ENCODE data around the gene ROPN1.

The ROPN1 gene

GRCh38 chr3:123941542-123941941 is 50.4 kb downstream of the ROPN1 start:
- DNase-seq (ENCODE audit: insufficient read length, low spot score) (no peak), FAIRE-seq (no peak)
- TF ChIP-seq POLR2AphosphoS5 (IDR thresholded peaks at IDR 0.05; ENCODE audit: low read depth, low read length) (no peak), TAF1 (IDR thresholded peaks at IDR 0.05; ENCODE audit: low read depth, low read length) (no peak), SPI1 (IDR thresholded peaks at IDR 0.05; ENCODE audit: low read depth, low read length) (no peak), POLR2A (IDR thresholded peaks at IDR 0.05; ENCODE audit: low read depth, low read length) (no peak), PAX5 (IDR thresholded peaks at IDR 0.05; ENCODE audit: insufficient read depth, low read length, severe bottlenecking) (no peak), POU2F2 (IDR thresholded peaks at IDR 0.05; ENCODE audit: low read depth, low read length) (no peak)

- TF ChIP-seq POLR2AphosphoS5 (IDR thresholded peaks at IDR 0.05; ENCODE audit: low read depth, low read length) (no peak), POU2F2 (IDR thresholded peaks at IDR 0.05; ENCODE audit: low read depth, low read length) (no peak), TAF1 (IDR thresholded peaks at IDR 0.05; ENCODE audit: low read depth, low read length) (no peak), SPI1 (IDR thresholded peaks at IDR 0.05; ENCODE audit: low read depth, low read length) (no peak), POLR2A (IDR thresholded peaks at IDR 0.05; ENCODE audit: low read depth, low read length) (no peak), PAX5 (IDR thresholded peaks at IDR 0.05; ENCODE audit: insufficient read depth, low read length, severe bottlenecking) (no peak)
- no peak for FAIRE-seq
- DNase-seq (ENCODE audit: insufficient read length, low spot score): no peak
Observed at GRCh38 chr3:123941121-123941520, 50.8 kb downstream of the ROPN1 start.

DNA sequence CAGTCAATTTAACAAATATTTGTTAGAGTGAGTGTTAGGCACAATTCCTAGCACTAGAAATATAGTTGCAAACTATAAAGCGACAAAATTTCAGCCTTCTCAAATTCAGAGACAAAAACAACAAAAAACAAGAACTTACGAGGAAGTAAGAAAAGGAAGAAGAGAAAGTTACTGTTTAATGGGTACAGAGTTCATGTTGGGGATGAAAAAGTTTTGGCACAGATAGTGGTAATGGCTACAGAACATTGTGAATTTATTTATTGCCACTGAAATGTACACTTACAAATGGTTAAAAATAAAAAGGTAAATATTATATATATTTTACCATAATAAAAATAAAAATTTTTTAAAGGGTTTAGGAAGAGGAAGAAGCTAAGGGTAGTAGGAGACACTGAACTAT is 52.2 kb downstream of the ROPN1 start:
- TF ChIP-seq POLR2AphosphoS5 (IDR thresholded peaks at IDR 0.05; ENCODE audit: low read depth, low read length): no peak
- TF ChIP-seq POLR2A (IDR thresholded peaks at IDR 0.05; ENCODE audit: low read depth, low read length): no peak
- TF ChIP-seq TAF1 (IDR thresholded peaks at IDR 0.05; ENCODE audit: low read depth, low read length): no peak
- TF ChIP-seq SPI1 (IDR thresholded peaks at IDR 0.05; ENCODE audit: low read depth, low read length): no peak
- TF ChIP-seq PAX5 (IDR thresholded peaks at IDR 0.05; ENCODE audit: insufficient read depth, low read length, severe bottlenecking): no peak
- TF ChIP-seq POU2F2 (IDR thresholded peaks at IDR 0.05; ENCODE audit: low read depth, low read length): no peak
- FAIRE-seq (no peak), DNase-seq (ENCODE audit: insufficient read length, low spot score) (no peak)

DNA sequence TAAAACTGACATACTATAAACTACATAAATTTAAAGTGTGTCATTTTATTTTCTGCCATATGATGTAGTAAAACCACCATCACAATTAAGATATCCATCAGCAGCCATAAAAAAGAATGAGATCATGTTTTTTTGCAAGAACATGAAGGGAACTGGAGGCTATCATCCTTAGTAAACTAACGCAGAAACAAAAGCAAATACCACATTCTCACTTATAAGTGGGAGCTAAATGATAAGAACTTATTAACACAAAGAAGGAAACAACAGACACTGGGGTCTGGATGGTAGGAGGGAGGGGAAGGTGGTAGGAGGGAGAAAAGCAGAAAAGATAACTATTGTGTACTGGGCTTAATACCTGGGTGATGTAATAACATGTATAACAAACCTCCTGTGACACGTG is 55.5 kb downstream of the ROPN1 start:
- DNase-seq (ENCODE audit: insufficient read length, low spot score) (no peak), FAIRE-seq (no peak)

DNA sequence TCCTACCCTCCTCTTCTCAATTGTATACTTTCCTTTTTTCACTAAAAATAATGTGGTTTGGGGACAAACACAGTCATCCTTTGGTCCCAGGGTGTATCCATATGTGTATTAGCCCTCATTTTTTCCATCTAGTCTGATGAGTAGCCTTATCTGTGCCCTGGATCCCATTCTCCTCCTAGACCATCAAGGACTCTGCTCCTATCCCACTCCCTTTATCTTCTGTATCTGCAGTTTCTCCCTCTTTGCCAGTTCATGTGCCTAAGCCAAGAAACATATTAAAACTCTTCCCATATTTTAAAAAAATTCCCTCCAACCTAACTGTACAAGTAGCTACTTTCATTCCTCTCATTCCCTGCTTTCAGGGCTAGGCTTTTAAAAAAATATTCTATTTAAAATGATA is 56.1 kb downstream of the ROPN1 start:
- TF ChIP-seq POLR2AphosphoS5 (IDR thresholded peaks at IDR 0.05; ENCODE audit: low read depth, low read length): no peak
- DNase-seq (ENCODE audit: insufficient read length, low spot score): no peak
- no peak for FAIRE-seq

More for the DNA sequence above, 55.5 kb downstream of the ROPN1 start:
- TF ChIP-seq TAF1 (IDR thresholded peaks at IDR 0.05; ENCODE audit: low read depth, low read length): no peak
- TF ChIP-seq SPI1 (IDR thresholded peaks at IDR 0.05; ENCODE audit: low read depth, low read length): no peak
- no peak for TF ChIP-seq PAX5 (IDR thresholded peaks at IDR 0.05; ENCODE audit: insufficient read depth, low read length, severe bottlenecking)
- TF ChIP-seq POLR2A (IDR thresholded peaks at IDR 0.05; ENCODE audit: low read depth, low read length): no peak
- TF ChIP-seq POLR2AphosphoS5 (IDR thresholded peaks at IDR 0.05; ENCODE audit: low read depth, low read length): no peak
- no peak for TF ChIP-seq POU2F2 (IDR thresholded peaks at IDR 0.05; ENCODE audit: low read depth, low read length)

GRCh38 chr3:123934250-123934649 is 57.7 kb downstream of the ROPN1 start:
- TF ChIP-seq POU2F2 (IDR thresholded peaks at IDR 0.05; ENCODE audit: low read depth, low read length): no peak
- TF ChIP-seq PAX5 (IDR thresholded peaks at IDR 0.05; ENCODE audit: insufficient read depth, low read length, severe bottlenecking): no peak
- no peak for TF ChIP-seq SPI1 (IDR thresholded peaks at IDR 0.05; ENCODE audit: low read depth, low read length)
- no peak for TF ChIP-seq TAF1 (IDR thresholded peaks at IDR 0.05; ENCODE audit: low read depth, low read length)
- no peak for TF ChIP-seq POLR2AphosphoS5 (IDR thresholded peaks at IDR 0.05; ENCODE audit: low read depth, low read length)
- no peak for TF ChIP-seq POLR2A (IDR thresholded peaks at IDR 0.05; ENCODE audit: low read depth, low read length)
- FAIRE-seq: no peak
- DNase-seq (ENCODE audit: insufficient read length, low spot score): no peak

DNA sequence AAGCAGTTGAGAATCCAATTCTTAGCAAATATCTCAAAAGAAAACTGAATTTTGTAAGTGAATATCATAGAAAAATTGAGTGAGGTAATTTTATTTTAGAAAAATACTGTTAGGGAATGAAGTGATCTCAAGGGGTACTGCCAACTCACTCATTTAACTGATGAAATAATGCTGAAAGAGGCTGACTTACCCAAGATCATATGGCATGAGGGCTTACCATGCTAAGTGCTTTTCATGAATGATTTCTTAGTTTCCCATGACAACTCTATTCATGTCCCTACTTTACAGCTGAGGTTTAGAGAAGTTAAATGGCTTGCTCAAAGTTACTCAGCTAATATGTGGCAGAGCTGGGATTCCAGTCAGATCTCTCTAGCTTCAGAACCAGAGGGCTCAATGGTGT is 61.5 kb downstream of the ROPN1 start:
- no peak for DNase-seq (ENCODE audit: insufficient read length, low spot score)
- FAIRE-seq: no peak
- no peak for TF ChIP-seq POLR2A (IDR thresholded peaks at IDR 0.05; ENCODE audit: low read depth, low read length)
- TF ChIP-seq PAX5 (IDR thresholded peaks at IDR 0.05; ENCODE audit: insufficient read depth, low read length, severe bottlenecking): no peak
- no peak for TF ChIP-seq POLR2AphosphoS5 (IDR thresholded peaks at IDR 0.05; ENCODE audit: low read depth, low read length)
- TF ChIP-seq POU2F2 (IDR thresholded peaks at IDR 0.05; ENCODE audit: low read depth, low read length): no peak
- TF ChIP-seq SPI1 (IDR thresholded peaks at IDR 0.05; ENCODE audit: low read depth, low read length): no peak
- no peak for TF ChIP-seq TAF1 (IDR thresholded peaks at IDR 0.05; ENCODE audit: low read depth, low read length)

DNA sequence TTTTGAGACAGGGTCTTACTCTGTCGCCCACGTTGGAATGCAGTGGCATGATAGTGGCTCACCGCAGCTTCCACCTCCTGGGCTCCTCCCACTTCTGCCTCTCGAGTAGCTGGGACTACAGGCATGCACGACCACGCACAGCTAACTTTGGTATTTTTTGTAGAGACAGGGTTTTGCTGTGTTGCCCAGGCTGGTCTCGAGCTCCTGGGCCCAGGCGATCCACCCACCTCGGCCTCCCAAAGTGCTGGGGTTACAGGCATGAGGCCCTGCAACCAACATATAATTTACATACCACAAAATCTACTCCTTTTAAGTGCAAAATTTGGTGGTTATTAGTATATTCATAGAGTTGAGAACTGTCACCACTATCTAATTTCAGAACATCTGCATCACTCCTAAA is 62.6 kb downstream of the ROPN1 start:
- TF ChIP-seq SPI1 (IDR thresholded peaks at IDR 0.05; ENCODE audit: low read depth, low read length) (no peak), POLR2A (IDR thresholded peaks at IDR 0.05; ENCODE audit: low read depth, low read length) (no peak), POU2F2 (IDR thresholded peaks at IDR 0.05; ENCODE audit: low read depth, low read length) (no peak), PAX5 (IDR thresholded peaks at IDR 0.05; ENCODE audit: insufficient read depth, low read length, severe bottlenecking) (no peak), TAF1 (IDR thresholded peaks at IDR 0.05; ENCODE audit: low read depth, low read length) (no peak), POLR2AphosphoS5 (IDR thresholded peaks at IDR 0.05; ENCODE audit: low read depth, low read length) (no peak)
- FAIRE-seq (no peak), DNase-seq (ENCODE audit: insufficient read length, low spot score) (no peak)

GRCh38 chr3:123926396-123926795 is 65.5 kb downstream of the ROPN1 start:
- no peak for DNase-seq (ENCODE audit: insufficient read length, low spot score)
- no peak for TF ChIP-seq SPI1 (IDR thresholded peaks at IDR 0.05; ENCODE audit: low read depth, low read length)
- no peak for TF ChIP-seq TAF1 (IDR thresholded peaks at IDR 0.05; ENCODE audit: low read depth, low read length)
- no peak for TF ChIP-seq PAX5 (IDR thresholded peaks at IDR 0.05; ENCODE audit: insufficient read depth, low read length, severe bottlenecking)
- TF ChIP-seq POU2F2 (IDR thresholded peaks at IDR 0.05; ENCODE audit: low read depth, low read length): no peak
- no peak for TF ChIP-seq POLR2A (IDR thresholded peaks at IDR 0.05; ENCODE audit: low read depth, low read length)
- no peak for TF ChIP-seq POLR2AphosphoS5 (IDR thresholded peaks at IDR 0.05; ENCODE audit: low read depth, low read length)
- no peak for FAIRE-seq

- no peak for TF ChIP-seq POLR2AphosphoS5 (IDR thresholded peaks at IDR 0.05; ENCODE audit: low read depth, low read length)
- no peak for TF ChIP-seq TAF1 (IDR thresholded peaks at IDR 0.05; ENCODE audit: low read depth, low read length)
- TF ChIP-seq SPI1 (IDR thresholded peaks at IDR 0.05; ENCODE audit: low read depth, low read length): no peak
- TF ChIP-seq POU2F2 (IDR thresholded peaks at IDR 0.05; ENCODE audit: low read depth, low read length): no peak
- TF ChIP-seq PAX5 (IDR thresholded peaks at IDR 0.05; ENCODE audit: insufficient read depth, low read length, severe bottlenecking): no peak
- no peak for TF ChIP-seq POLR2A (IDR thresholded peaks at IDR 0.05; ENCODE audit: low read depth, low read length)
- FAIRE-seq (no peak), DNase-seq (ENCODE audit: insufficient read length, low spot score) (no peak)
Observed at GRCh38 chr3:123920868-123921267, 71.1 kb downstream of the ROPN1 start.
